ENCODE measurements around the gene BABAM2.

Gene BABAM2

GRCh38 chr2:28084564-28084963, 194.0 kb downstream of the BABAM2 start:
- Histone ChIP-seq H3K9me2 (replicated peaks; ENCODE audit: insufficient read depth, low read length) (no peaks in the 10 kb centered on the region), H3F3A (ENCODE audit: insufficient read depth) (no peaks in the 10 kb centered on the region), H3K9me3 (ENCODE audit: insufficient read depth, low read length) (no peaks in the 10 kb centered on the region), H3K36me3 (ENCODE audit: low read length) (no peaks in the 10 kb centered on the region), H2AFZ (ENCODE audit: low read depth, low read length, severe bottlenecking) (no peak overlapping the region), H4K20me1 (ENCODE audit: low read depth, low read length) (no peaks in the 10 kb centered on the region), H3K4me2 (ENCODE audit: low read depth, low read length, poor library complexity, severe bottlenecking) (no peak overlapping the region), H3K9ac (ENCODE audit: low read length) (no peak overlapping the region), H3K4me3 (ENCODE audit: insufficient read depth, low read length, poor library complexity, severe bottlenecking) (no peak overlapping the region), H3K27ac (ENCODE audit: low read depth, low read length) (no peak overlapping the region), H3K79me2 (ENCODE audit: insufficient read depth, low read length) (no peaks in the 10 kb centered on the region), H3K27me3 (ENCODE audit: low read length) (no peaks in the 10 kb centered on the region)
- TF ChIP-seq CTCF (IDR thresholded peaks at IDR 0.05; ENCODE audit: insufficient read depth, low read length, poor library complexity, severe bottlenecking) (no peak), EZH2phosphoT487 (conservative IDR thresholded peaks at IDR 0.05; ENCODE audit: low read length) (no peak)

- H3K9me3 ChIP-seq (ENCODE audit: insufficient read depth, low read length): no peaks in the 10 kb centered on the region
- H3F3A ChIP-seq (ENCODE audit: insufficient read depth): no peaks in the 10 kb centered on the region
- H3K9ac ChIP-seq (ENCODE audit: low read length): no peak overlapping the region
- TF ChIP-seq EZH2phosphoT487 (conservative IDR thresholded peaks at IDR 0.05; ENCODE audit: low read length) (no peak), CTCF (IDR thresholded peaks at IDR 0.05; ENCODE audit: insufficient read depth, low read length, poor library complexity, severe bottlenecking) (no peak)
- no peaks in the 10 kb centered on the region for H4K20me1 ChIP-seq (ENCODE audit: low read depth, low read length)
- no peaks in the 10 kb centered on the region for H3K27me3 ChIP-seq (ENCODE audit: low read length)
- no peaks in the 10 kb centered on the region for H3K9me2 ChIP-seq (replicated peaks; ENCODE audit: insufficient read depth, low read length)
- H3K4me3 ChIP-seq (ENCODE audit: insufficient read depth, low read length, poor library complexity, severe bottlenecking): no peak overlapping the region
- H3K36me3 ChIP-seq (ENCODE audit: low read length): no peaks in the 10 kb centered on the region
- H3K79me2 ChIP-seq (ENCODE audit: insufficient read depth, low read length): no peaks in the 10 kb centered on the region
- no peak overlapping the region for H3K4me2 ChIP-seq (ENCODE audit: low read depth, low read length, poor library complexity, severe bottlenecking)
- H2AFZ ChIP-seq (ENCODE audit: low read depth, low read length, severe bottlenecking): no peak overlapping the region
- no peak overlapping the region for H3K27ac ChIP-seq (ENCODE audit: low read depth, low read length)
Measured at GRCh38 chr2:28085201-28085600, 194.7 kb downstream of the BABAM2 start.

- no peaks in the 10 kb centered on the region for H4K20me1 ChIP-seq (ENCODE audit: low read depth, low read length)
- no peaks in the 10 kb centered on the region for H3K9me3 ChIP-seq (ENCODE audit: insufficient read depth, low read length)
- no peak overlapping the region for H2AFZ ChIP-seq (ENCODE audit: low read depth, low read length, severe bottlenecking)
- TF ChIP-seq CTCF (IDR thresholded peaks at IDR 0.05; ENCODE audit: insufficient read depth, low read length, poor library complexity, severe bottlenecking) (no peak), EZH2phosphoT487 (conservative IDR thresholded peaks at IDR 0.05; ENCODE audit: low read length) (no peak)
- H3K27me3 ChIP-seq (ENCODE audit: low read length): no peaks in the 10 kb centered on the region
- no peaks in the 10 kb centered on the region for H3K9me2 ChIP-seq (replicated peaks; ENCODE audit: insufficient read depth, low read length)
- no peak overlapping the region for H3K4me3 ChIP-seq (ENCODE audit: insufficient read depth, low read length, poor library complexity, severe bottlenecking)
- H3K36me3 ChIP-seq (ENCODE audit: low read length): no peaks in the 10 kb centered on the region
- H3F3A ChIP-seq (ENCODE audit: insufficient read depth): no peaks in the 10 kb centered on the region
- no peaks in the 10 kb centered on the region for H3K79me2 ChIP-seq (ENCODE audit: insufficient read depth, low read length)
- H3K4me2 ChIP-seq (ENCODE audit: low read depth, low read length, poor library complexity, severe bottlenecking): no peak overlapping the region
- H3K27ac ChIP-seq (ENCODE audit: low read depth, low read length): no peak overlapping the region
- H3K9ac ChIP-seq (ENCODE audit: low read length): no peak overlapping the region
Measured at GRCh38 chr2:28086611-28087010, 196.1 kb downstream of the BABAM2 start.

Measured in SU-DHL-6 (cell line).